Endodermal cell (in vitro differentiated cells): Measurements from ENCODE around the gene ATXN2. TPM values are rescaled to one million over a fixed set of nuclear protein-coding genes. Genes with fewer than 3 reads are reported as not detected.

Experiments
- DNase-seq: peaks from one replicate; pipeline ENCODE4 v3.0.0-alpha.2; 2017
- H3K27ac ChIP-seq: 2 replicates; pipeline ENCODE4 v1.5.1; 2013; ENCODE audit warnings: mild to moderate bottlenecking, low read depth, low read length, moderate library complexity
- H3K27me3 ChIP-seq: 2 replicates; pipeline ENCODE4 v1.6.1; 2013; ENCODE audit warnings: mild to moderate bottlenecking, low read length, moderate library complexity; ENCODE audit not compliant: insufficient read depth, control insufficient read depth, poor library complexity, severe bottlenecking
- H3K36me3 ChIP-seq: 2 replicates; pipeline ENCODE4 v1.7.0; 2013; ENCODE audit warnings: mild to moderate bottlenecking, low read length, moderate library complexity; ENCODE audit not compliant: control insufficient read depth, insufficient read depth
- H3K4me1 ChIP-seq: one replicate; pipeline ENCODE4 v1.7.0; 2013; ENCODE audit warnings: low read length; ENCODE audit not compliant: control insufficient read depth, insufficient read depth
- H3K4me3 ChIP-seq: 2 replicates; pipeline ENCODE4 v1.5.1; 2013; ENCODE audit warnings: mild to moderate bottlenecking, low read length, moderate library complexity
- H3K9ac ChIP-seq: 2 replicates; pipeline ENCODE4 v1.6.1; 2013; ENCODE audit warnings: mild to moderate bottlenecking, low read length, moderate library complexity; ENCODE audit not compliant: poor library complexity, severe bottlenecking; ENCODE audit errors: extremely low read depth
- H3K9me3 ChIP-seq: 2 replicates; pipeline ENCODE4 v1.6.1; 2013; ENCODE audit warnings: mild to moderate bottlenecking, low read length, moderate library complexity; ENCODE audit not compliant: control insufficient read depth
- H3K27ac Mint-ChIP-seq: 2 replicates; pipeline ENCODE4 v1.8.0; 2020; ENCODE audit warnings: mixed read lengths
- H3K27me3 Mint-ChIP-seq: 2 replicates; pipeline ENCODE4 v1.8.0; 2021; ENCODE audit warnings: mild to moderate bottlenecking, mixed read lengths; ENCODE audit not compliant: insufficient read depth
- H3K36me3 Mint-ChIP-seq: 2 replicates; pipeline ENCODE4 v1.8.0; 2020; ENCODE audit warnings: low read depth, mixed read lengths
- H3K4me1 Mint-ChIP-seq: 2 replicates; pipeline ENCODE4 v1.8.0; 2020; ENCODE audit warnings: mixed read lengths
- H3K4me3 Mint-ChIP-seq: 2 replicates; pipeline ENCODE4 v1.8.0; 2020; ENCODE audit warnings: mild to moderate bottlenecking, moderate library complexity, mixed read lengths
- H3K9me3 Mint-ChIP-seq: 2 replicates; pipeline ENCODE4 v1.8.0; 2020; ENCODE audit warnings: mild to moderate bottlenecking, mixed read lengths
- CTCF ChIP-seq: fragments of 200-600 bp; sonication (generic); conservative IDR thresholded peaks from 2 replicates; pipeline ENCODE4 v1.5.0; 2021; ENCODE audit warnings: antibody characterized with exemption, mild to moderate bottlenecking
- WGBS, 2 experiments: methylation state at CpG; one replicate each; pipeline versions ENCODE4 v1.1.5 to v1.1.7; 2013; ENCODE audit warnings: missing lambda C conversion rate in 2 of 2, mixed read lengths in 1 of 2; ENCODE audit not compliant: insufficient coverage in 1 of 2, insufficient read length in 1 of 2; 5-methylcytosine and 5-hydroxymethylcytosine counted together
- total RNA-seq, 2 donors: library from RNA; stranded (reverse); fragmentation: NEBNext Ultra II Directional in 1 of 2; extraction: Animal tissue kit (Norgen Biotek cat#: 25700) in 1 of 2; gene quantifications; 2 replicates in 1 of 2; 3 replicates in 1 of 2; pipeline ENCODE4 v1.2.1, GENCODE V29; 2021

Gene ATXN2
- total RNA-seq, 2 donors from 2014 or later: 85.7 to 87.3 TPM

GRCh38 chr12:111420494-111420893 is 178.6 kb downstream of the ATXN2 start:
- H3K36me3 Mint-ChIP-seq: peaks cover 10% of the 10 kb centered on the region
- 90 to 93% methylated on average over 7 of the region's 7 CpGs for whole genome bisulfite sequencing, 2 experiments
- H3K9me3 Mint-ChIP-seq: no peaks in the 10 kb centered on the region
- Histone ChIP-seq H3K4me3 (no peak overlapping the region), H3K36me3 (no peaks in the 10 kb centered on the region), H3K4me1 (peaks cover 7% of the 10 kb centered on the region), H3K9me3 (no peaks in the 10 kb centered on the region), H3K27me3 (no peaks in the 10 kb centered on the region), H3K27ac (no peak overlapping the region), H3K9ac (no peak overlapping the region)
- peak overlapping the region; percentile 74 for H3K27ac Mint-ChIP-seq
- no peak overlapping the region for H3K4me3 Mint-ChIP-seq
- peaks cover 11% of the 10 kb centered on the region for H3K4me1 Mint-ChIP-seq
- DNase-seq: no peak
- H3K27me3 Mint-ChIP-seq: no peaks in the 10 kb centered on the region
- no peak for TF ChIP-seq CTCF

- DNase-seq: no peak
- Mint-ChIP-seq H3K4me1 (peaks cover 4% of the 10 kb centered on the region), H3K36me3 (peaks cover 10% of the 10 kb centered on the region), H3K27ac (no peak overlapping the region), H3K27me3 (no peaks in the 10 kb centered on the region), H3K9me3 (no peaks in the 10 kb centered on the region), H3K4me3 (no peak overlapping the region)
- no peak overlapping the region for H3K27ac ChIP-seq
- TF ChIP-seq CTCF: no peak
- H3K27me3 ChIP-seq: no peaks in the 10 kb centered on the region
- no peak overlapping the region for H3K9ac ChIP-seq
- no peak overlapping the region for H3K4me3 ChIP-seq
- 94 to 97% methylated on average over 5 of the region's 5 CpGs for WGBS, 2 experiments
- no peaks in the 10 kb centered on the region for H3K9me3 ChIP-seq
- no peaks in the 10 kb centered on the region for H3K36me3 ChIP-seq
- peaks cover 5% of the 10 kb centered on the region for H3K4me1 ChIP-seq
Measured at GRCh38 chr12:111419784-111420183, 179.3 kb downstream of the ATXN2 start.

GRCh38 chr12:111418594-111418880 is 180.6 kb downstream of the ATXN2 start:
- Histone ChIP-seq H3K27ac (no peak overlapping the region), H3K4me3 (no peak overlapping the region), H3K36me3 (no peaks in the 10 kb centered on the region), H3K9me3 (no peaks in the 10 kb centered on the region), H3K9ac (no peak overlapping the region), H3K27me3 (no peaks in the 10 kb centered on the region), H3K4me1 (peaks cover 2% of the 10 kb centered on the region)
- no peak for DNase-seq
- no peak overlapping the region for H3K4me3 Mint-ChIP-seq
- WGBS, 2 experiments: 97 to 100% methylated on average over 2 to 30 of the region's 30 CpGs
- H3K9me3 Mint-ChIP-seq: no peaks in the 10 kb centered on the region
- no peaks in the 10 kb centered on the region for H3K27me3 Mint-ChIP-seq
- no peak for TF ChIP-seq CTCF
- H3K4me1 Mint-ChIP-seq: peaks cover 2% of the 10 kb centered on the region
- peaks cover 10% of the 10 kb centered on the region for H3K36me3 Mint-ChIP-seq
- no peak overlapping the region for H3K27ac Mint-ChIP-seq
